Ishikawa (cell line): Measurements from ENCODE around the gene SMPD3.

Experiments used
- CEBPB ChIP-seq: IDR thresholded peaks from 2 replicates; pipeline ENCODE4 v1.6.1; 2012
- CREB1 ChIP-seq: IDR thresholded peaks from 2 replicates; pipeline ENCODE4 v1.6.1; 2012; ENCODE audit warnings: low read depth
- EGR1 ChIP-seq: IDR thresholded peaks from 2 replicates; pipeline ENCODE4 v1.6.1; 2012
- EP300 ChIP-seq: IDR thresholded peaks from 2 replicates; pipeline ENCODE4 v1.6.1; 2012; ENCODE audit warnings: borderline replicate concordance
- FOXM1 ChIP-seq: IDR thresholded peaks from 2 replicates; pipeline ENCODE4 v1.6.1; 2012; ENCODE audit warnings: low read depth, borderline replicate concordance
- MAX ChIP-seq: IDR thresholded peaks from 2 replicates; pipeline ENCODE4 v1.6.1; 2012
- NFIC ChIP-seq: IDR thresholded peaks from 2 replicates; pipeline ENCODE4 v1.6.1; 2012
- RAD21 ChIP-seq: IDR thresholded peaks from 2 replicates; pipeline ENCODE4 v1.6.1; 2012; ENCODE audit warnings: low read depth
- TAF1 ChIP-seq: IDR thresholded peaks from 2 replicates; pipeline ENCODE4 v1.6.1; 2012; ENCODE audit warnings: low read depth, mild to moderate bottlenecking
- TCF12 ChIP-seq: IDR thresholded peaks from 2 replicates; pipeline ENCODE4 v1.6.1; 2012; ENCODE audit warnings: low read depth
- TEAD4 ChIP-seq: IDR thresholded peaks from 2 replicates; pipeline ENCODE4 v1.6.1; 2012
- USF1 ChIP-seq: IDR thresholded peaks from 2 replicates; pipeline ENCODE4 v1.6.1; 2012
- YY1 ChIP-seq: IDR thresholded peaks from 2 replicates; pipeline ENCODE4 v1.6.1; 2012; ENCODE audit warnings: low read depth
- ZBTB7A ChIP-seq: IDR thresholded peaks from 2 replicates; pipeline ENCODE4 v1.6.1; 2012; ENCODE audit warnings: low read depth
- TF ChIP-seq, protein P1 (sequence below): IDR thresholded peaks from 2 replicates; pipeline ENCODE4 v1.6.1; 2012; ENCODE audit warnings: low read depth, mild to moderate bottlenecking

The SMPD3 gene

DNA sequence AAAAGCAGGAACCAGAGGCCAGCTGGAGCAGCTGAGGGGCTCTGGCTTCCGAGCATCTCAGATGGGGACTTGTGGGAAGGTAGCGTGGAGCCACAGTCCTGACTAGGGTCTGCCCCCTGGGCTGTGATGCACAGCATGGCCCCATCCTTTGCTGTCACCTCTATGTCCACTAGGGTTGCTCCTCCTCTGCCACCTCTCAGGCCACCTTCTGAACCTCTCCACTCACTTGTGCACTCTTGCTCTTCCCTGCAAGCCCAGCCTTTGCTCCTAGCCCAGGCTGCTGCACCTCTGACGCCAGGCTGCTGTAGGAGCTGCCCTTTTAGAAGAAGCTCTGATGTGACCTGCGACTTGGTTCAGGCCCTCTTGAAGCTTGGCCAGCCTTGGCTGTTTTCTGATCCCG lies 24.3 kb upstream of the SMPD3 start:
- no peak for TF ChIP-seq FOXM1
- no peak for TF ChIP-seq YY1
- TF ChIP-seq, protein P1, sequence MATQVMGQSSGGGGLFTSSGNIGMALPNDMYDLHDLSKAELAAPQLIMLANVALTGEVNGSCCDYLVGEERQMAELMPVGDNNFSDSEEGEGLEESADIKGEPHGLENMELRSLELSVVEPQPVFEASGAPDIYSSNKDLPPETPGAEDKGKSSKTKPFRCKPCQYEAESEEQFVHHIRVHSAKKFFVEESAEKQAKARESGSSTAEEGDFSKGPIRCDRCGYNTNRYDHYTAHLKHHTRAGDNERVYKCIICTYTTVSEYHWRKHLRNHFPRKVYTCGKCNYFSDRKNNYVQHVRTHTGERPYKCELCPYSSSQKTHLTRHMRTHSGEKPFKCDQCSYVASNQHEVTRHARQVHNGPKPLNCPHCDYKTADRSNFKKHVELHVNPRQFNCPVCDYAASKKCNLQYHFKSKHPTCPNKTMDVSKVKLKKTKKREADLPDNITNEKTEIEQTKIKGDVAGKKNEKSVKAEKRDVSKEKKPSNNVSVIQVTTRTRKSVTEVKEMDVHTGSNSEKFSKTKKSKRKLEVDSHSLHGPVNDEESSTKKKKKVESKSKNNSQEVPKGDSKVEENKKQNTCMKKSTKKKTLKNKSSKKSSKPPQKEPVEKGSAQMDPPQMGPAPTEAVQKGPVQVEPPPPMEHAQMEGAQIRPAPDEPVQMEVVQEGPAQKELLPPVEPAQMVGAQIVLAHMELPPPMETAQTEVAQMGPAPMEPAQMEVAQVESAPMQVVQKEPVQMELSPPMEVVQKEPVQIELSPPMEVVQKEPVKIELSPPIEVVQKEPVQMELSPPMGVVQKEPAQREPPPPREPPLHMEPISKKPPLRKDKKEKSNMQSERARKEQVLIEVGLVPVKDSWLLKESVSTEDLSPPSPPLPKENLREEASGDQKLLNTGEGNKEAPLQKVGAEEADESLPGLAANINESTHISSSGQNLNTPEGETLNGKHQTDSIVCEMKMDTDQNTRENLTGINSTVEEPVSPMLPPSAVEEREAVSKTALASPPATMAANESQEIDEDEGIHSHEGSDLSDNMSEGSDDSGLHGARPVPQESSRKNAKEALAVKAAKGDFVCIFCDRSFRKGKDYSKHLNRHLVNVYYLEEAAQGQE, result no peak
- TF ChIP-seq NFIC, result no peak
- TF ChIP-seq USF1, result no peak
- no peak for TF ChIP-seq MAX
- no peak for TF ChIP-seq RAD21

DNA sequence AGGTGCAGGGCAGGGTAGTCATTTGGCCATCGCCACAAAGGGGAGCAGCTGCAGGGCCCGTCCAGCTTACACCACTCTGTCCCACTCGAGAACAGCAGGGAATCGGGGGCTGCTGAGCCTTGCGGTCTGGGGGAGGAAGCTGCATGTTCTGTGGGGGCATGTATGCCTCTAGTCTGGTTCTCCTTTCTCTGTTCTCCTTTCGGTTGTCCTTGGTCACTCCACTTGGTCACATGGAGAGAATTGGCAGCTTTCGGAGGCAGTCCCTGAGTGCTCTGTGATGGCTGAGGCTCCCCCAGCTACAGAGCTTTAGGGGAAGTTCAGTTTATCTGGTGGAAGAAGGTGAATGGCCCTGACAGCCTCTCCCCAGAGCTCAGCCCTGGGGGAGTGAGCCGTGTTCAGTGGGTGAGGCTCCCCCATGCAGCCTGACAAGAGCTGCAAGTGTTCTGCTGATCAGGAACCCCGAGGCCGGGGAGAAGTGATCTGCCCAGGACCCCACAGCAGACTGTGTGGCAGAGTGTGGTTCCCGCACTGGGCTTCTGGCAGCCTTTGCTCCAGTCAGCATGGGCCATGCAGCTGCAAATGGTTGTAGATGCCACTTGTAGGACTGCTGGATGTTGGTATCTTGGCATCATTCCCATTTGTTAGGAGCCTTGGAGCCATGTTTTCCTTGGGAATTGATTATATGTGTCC lies 22.3 kb upstream of the SMPD3 start:
- no peak for TF ChIP-seq TCF12
- TF ChIP-seq NFIC, result no peak
- TF ChIP-seq TEAD4, result no peak
- TF ChIP-seq ZBTB7A, result no peak
- no peak for TF ChIP-seq EGR1
- no peak for TF ChIP-seq TAF1
- no peak for TF ChIP-seq CREB1
- no peak for TF ChIP-seq FOXM1
- no peak for TF ChIP-seq USF1
- TF ChIP-seq YY1, result no peak
- no peak for TF ChIP-seq CEBPB
- TF ChIP-seq, protein P1, result no peak
- TF ChIP-seq MAX, result no peak
- TF ChIP-seq RAD21, result no peak
- TF ChIP-seq EP300, result no peak

- TF ChIP-seq FOXM1, result no peak
- TF ChIP-seq NFIC, result no peak
- no peak for TF ChIP-seq EP300
- TF ChIP-seq CEBPB, result no peak
- TF ChIP-seq USF1, result no peak
- no peak for TF ChIP-seq TEAD4
- TF ChIP-seq ZBTB7A, result no peak
- TF ChIP-seq TCF12, result no peak
- no peak for TF ChIP-seq CREB1
- TF ChIP-seq TAF1, result no peak
- no peak for TF ChIP-seq YY1
- TF ChIP-seq MAX, result no peak
- no peak for TF ChIP-seq EGR1
- TF ChIP-seq, protein P1, result no peak
- no peak for TF ChIP-seq RAD21
Measured at GRCh38 chr16:68469796-68470460, 21.6 kb upstream of the SMPD3 start.
